ENCODE results near the gene ETV4. TPM values are rescaled to one million over a fixed set of nuclear protein-coding genes. Genes with fewer than 3 reads are reported as not detected.
A peak's percentile ranks its signal among the peaks of the same experiment; 100 is the strongest.

Gene ETV4
- total and polyA plus RNA-seq, 2 donors (not counting 1 experiment from before 2014, with no cell fraction given) = 0.33 to 1.8 TPM

DNA sequence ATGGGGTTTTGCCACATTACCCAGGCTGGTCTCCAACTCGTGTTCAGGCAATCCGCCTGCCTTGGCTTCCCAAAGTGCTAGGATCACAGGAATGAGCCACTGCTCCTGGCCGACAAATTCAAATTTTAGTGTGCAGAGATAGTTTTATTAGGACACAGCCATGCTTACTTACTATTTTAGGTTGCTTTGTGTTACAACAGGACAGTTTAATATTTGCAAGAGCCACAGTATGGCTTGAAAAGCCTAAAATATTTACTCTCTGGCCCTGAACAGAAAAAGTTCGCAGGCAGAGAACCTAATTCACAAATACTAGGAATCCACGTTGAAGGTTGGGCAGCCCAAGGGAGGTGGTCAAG is 12.6 kb upstream of the ETV4 start:
- TF ChIP-seq, protein P1, sequence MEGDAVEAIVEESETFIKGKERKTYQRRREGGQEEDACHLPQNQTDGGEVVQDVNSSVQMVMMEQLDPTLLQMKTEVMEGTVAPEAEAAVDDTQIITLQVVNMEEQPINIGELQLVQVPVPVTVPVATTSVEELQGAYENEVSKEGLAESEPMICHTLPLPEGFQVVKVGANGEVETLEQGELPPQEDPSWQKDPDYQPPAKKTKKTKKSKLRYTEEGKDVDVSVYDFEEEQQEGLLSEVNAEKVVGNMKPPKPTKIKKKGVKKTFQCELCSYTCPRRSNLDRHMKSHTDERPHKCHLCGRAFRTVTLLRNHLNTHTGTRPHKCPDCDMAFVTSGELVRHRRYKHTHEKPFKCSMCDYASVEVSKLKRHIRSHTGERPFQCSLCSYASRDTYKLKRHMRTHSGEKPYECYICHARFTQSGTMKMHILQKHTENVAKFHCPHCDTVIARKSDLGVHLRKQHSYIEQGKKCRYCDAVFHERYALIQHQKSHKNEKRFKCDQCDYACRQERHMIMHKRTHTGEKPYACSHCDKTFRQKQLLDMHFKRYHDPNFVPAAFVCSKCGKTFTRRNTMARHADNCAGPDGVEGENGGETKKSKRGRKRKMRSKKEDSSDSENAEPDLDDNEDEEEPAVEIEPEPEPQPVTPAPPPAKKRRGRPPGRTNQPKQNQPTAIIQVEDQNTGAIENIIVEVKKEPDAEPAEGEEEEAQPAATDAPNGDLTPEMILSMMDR (conservative IDR thresholded peaks at IDR 0.05 in 1 of 2, IDR thresholded peaks at IDR 0.05 in 1 of 2; ENCODE audit: low read depth in 1 of 2, low read length in 2 of 2) = no peak
- TF ChIP-seq EZH2 (IDR thresholded peaks at IDR 0.05; ENCODE audit: low read length, missing control alignments) = no peak
- DNase-seq (ENCODE audit: low read depth in 2 of 2) = no peak

GRCh38 chr17:43556292-43556691 is 10.2 kb upstream of the ETV4 start:
- H3K9me3 ChIP-seq (ENCODE audit: control insufficient read depth, insufficient read depth, low read depth, low read length) = no peaks in the 10 kb centered on the region
- no peaks in the 10 kb centered on the region for H3K79me2 ChIP-seq (ENCODE audit: control insufficient read depth, insufficient read depth, low read length)
- H3K27ac ChIP-seq (ENCODE audit: insufficient read depth, low read length) = peak overlapping the region; percentile 29
- TF ChIP-seq, protein P1 (conservative IDR thresholded peaks at IDR 0.05 in 1 of 2, IDR thresholded peaks at IDR 0.05 in 1 of 2; ENCODE audit: low read depth in 1 of 2, low read length in 2 of 2) = no peak
- TF ChIP-seq EZH2 (IDR thresholded peaks at IDR 0.05; ENCODE audit: low read length, missing control alignments) = no peak
- H2AFZ ChIP-seq (ENCODE audit: low read length) = peak overlapping the region; percentile 48
- no peaks in the 10 kb centered on the region for H3K36me3 ChIP-seq (ENCODE audit: control insufficient read depth, insufficient read depth, low read length)
- H4K20me1 ChIP-seq (ENCODE audit: control insufficient read depth, extremely low read depth, insufficient read depth, low read length) = no peaks in the 10 kb centered on the region
- peaks cover 6% of the 10 kb centered on the region for H3K4me1 ChIP-seq (ENCODE audit: control insufficient read depth, extremely low read depth, insufficient read depth, low read length)
- H3K4me3 ChIP-seq (replicated peaks in 1 of 4; ENCODE audit: control extremely low read depth in 1 of 4, insufficient read depth in 1 of 4, low read depth in 3 of 4, low read length in 4 of 4) = no peak overlapping the region
- peak in 1 of 2 donors; percentile 91 for DNase-seq (ENCODE audit: low read depth in 2 of 2)
- H3K9ac ChIP-seq (ENCODE audit: insufficient read depth, low read length) = no peak overlapping the region
- H3K27me3 ChIP-seq (ENCODE audit: control insufficient read depth, insufficient read depth, low read length) = no peaks in the 10 kb centered on the region
- H3K4me2 ChIP-seq (ENCODE audit: extremely low read depth, insufficient read depth, low read length) = peak overlapping the region; percentile 40

More for the DNA sequence above, 12.6 kb upstream of the ETV4 start:
- Histone ChIP-seq H3K4me3 (replicated peaks in 1 of 4; ENCODE audit: control extremely low read depth in 1 of 4, insufficient read depth in 1 of 4, low read depth in 3 of 4, low read length in 4 of 4) (no peak overlapping the region), H3K4me2 (ENCODE audit: extremely low read depth, insufficient read depth, low read length) (no peak overlapping the region), H3K9ac (ENCODE audit: insufficient read depth, low read length) (no peak overlapping the region), H3K4me1 (ENCODE audit: control insufficient read depth, extremely low read depth, insufficient read depth, low read length) (peaks cover 6% of the 10 kb centered on the region), H2AFZ (ENCODE audit: low read length) (no peak overlapping the region), H3K9me3 (ENCODE audit: control insufficient read depth, insufficient read depth, low read depth, low read length) (no peaks in the 10 kb centered on the region), H3K27ac (ENCODE audit: insufficient read depth, low read length) (no peak overlapping the region), H4K20me1 (ENCODE audit: control insufficient read depth, extremely low read depth, insufficient read depth, low read length) (no peaks in the 10 kb centered on the region), H3K27me3 (ENCODE audit: control insufficient read depth, insufficient read depth, low read length) (no peaks in the 10 kb centered on the region), H3K36me3 (ENCODE audit: control insufficient read depth, insufficient read depth, low read length) (no peaks in the 10 kb centered on the region), H3K79me2 (ENCODE audit: control insufficient read depth, insufficient read depth, low read length) (no peaks in the 10 kb centered on the region)

DNA sequence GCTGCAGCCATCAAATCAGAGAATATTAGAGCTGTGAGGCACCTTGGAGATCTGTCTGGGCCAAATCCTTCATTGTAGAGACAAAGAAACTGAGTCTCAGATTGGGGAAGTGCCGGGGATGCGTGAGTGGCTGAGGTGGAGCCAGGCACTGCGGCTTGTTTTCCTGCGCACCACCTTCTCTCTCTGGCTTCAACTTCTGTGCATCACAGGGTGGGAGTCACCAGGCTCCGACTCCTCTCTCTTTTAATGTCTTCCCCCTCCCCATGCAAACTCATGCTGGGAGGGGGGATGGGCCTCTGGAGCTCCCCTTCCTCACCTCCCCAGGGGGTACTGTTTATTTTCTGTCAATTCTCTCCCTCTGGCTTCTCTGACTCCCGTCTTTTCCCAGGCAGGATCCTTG is 8.7 kb upstream of the ETV4 start:
- TF ChIP-seq EZH2 (IDR thresholded peaks at IDR 0.05; ENCODE audit: low read length, missing control alignments) = no peak
- no peaks in the 10 kb centered on the region for H3K9me3 ChIP-seq (ENCODE audit: control insufficient read depth, insufficient read depth, low read depth, low read length)
- no peaks in the 10 kb centered on the region for H3K36me3 ChIP-seq (ENCODE audit: control insufficient read depth, insufficient read depth, low read length)
- H3K4me3 ChIP-seq (replicated peaks in 1 of 4; ENCODE audit: control extremely low read depth in 1 of 4, insufficient read depth in 1 of 4, low read depth in 3 of 4, low read length in 4 of 4) = no peak overlapping the region
- H3K27ac ChIP-seq (ENCODE audit: insufficient read depth, low read length) = no peak overlapping the region
- no peaks in the 10 kb centered on the region for H3K79me2 ChIP-seq (ENCODE audit: control insufficient read depth, insufficient read depth, low read length)
- H3K4me2 ChIP-seq (ENCODE audit: extremely low read depth, insufficient read depth, low read length) = no peak overlapping the region
- DNase-seq (ENCODE audit: low read depth in 2 of 2) = no peak
- no peaks in the 10 kb centered on the region for H3K27me3 ChIP-seq (ENCODE audit: control insufficient read depth, insufficient read depth, low read length)
- H4K20me1 ChIP-seq (ENCODE audit: control insufficient read depth, extremely low read depth, insufficient read depth, low read length) = no peaks in the 10 kb centered on the region
- no peak overlapping the region for H2AFZ ChIP-seq (ENCODE audit: low read length)
- peaks cover 6% of the 10 kb centered on the region for H3K4me1 ChIP-seq (ENCODE audit: control insufficient read depth, extremely low read depth, insufficient read depth, low read length)
- H3K9ac ChIP-seq (ENCODE audit: insufficient read depth, low read length) = no peak overlapping the region

Measured in fibroblast of lung (primary cell).